Right kidney (tissue), 1 donor: ENCODE results near the gene GRID2.

Source experiments
- DNase-seq: peaks from one replicate; pipeline ENCODE4 v3.0.0-alpha.2; 2016

The GRID2 gene

DNA sequence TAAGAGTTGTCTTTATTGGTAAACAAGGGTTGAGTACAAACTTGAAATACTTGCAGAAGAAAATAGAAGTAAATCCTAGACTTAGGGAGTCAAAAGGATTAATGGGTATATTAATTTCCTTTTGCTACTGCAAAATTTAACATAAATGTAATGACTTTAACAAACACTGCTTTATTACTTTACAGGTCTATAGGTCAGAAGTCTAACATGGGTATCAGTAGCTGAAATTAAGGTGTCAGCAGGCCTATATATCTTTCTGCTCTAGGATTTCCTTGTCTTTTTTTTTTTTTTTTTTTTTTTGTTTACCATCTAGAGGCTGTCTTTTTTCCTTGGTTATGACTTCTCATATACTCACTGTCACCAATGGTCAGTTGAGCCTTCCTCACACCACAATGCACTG lies 220.4 kb downstream of the GRID2 start:
- no peak for DNase-seq

DNA sequence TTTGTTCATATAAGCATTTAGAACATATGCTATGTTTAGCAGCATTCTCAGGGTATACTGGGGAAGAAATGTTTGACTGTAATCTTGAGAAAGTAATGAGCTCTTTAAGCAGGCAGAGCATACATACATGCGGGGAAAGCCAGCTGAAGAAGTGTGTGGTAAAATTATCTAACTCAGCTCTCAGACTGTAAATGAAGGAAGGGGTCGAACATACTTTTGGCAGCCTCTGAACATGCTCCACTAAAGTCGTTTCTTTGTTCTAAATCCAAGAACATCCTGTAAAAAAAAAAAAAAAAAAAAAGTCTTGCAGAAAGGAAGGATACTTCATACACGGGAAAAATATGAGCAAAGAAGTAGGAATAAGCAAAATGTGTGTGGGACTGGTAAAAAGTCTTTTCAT lies 224.8 kb downstream of the GRID2 start:
- no peak for DNase-seq

DNA sequence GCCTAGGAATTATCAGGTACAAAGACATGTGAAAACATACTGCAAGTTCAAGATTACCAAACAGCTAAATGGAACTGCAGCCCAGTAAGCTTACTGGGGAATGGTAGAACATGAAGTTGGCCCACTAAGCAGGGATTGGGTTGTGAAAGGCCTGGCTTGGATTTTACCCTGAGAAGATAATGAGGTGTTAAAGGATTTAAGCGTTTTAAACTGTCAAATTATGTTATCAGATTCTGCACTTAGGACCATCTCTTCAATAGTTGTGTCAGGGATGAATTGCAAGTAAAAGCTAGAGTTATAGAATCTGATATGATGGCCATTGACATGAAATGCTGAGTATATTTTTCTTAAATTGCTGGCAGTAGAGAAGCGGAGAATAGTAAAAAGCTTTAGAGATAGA lies 225.7 kb downstream of the GRID2 start:
- no peak for DNase-seq

DNA sequence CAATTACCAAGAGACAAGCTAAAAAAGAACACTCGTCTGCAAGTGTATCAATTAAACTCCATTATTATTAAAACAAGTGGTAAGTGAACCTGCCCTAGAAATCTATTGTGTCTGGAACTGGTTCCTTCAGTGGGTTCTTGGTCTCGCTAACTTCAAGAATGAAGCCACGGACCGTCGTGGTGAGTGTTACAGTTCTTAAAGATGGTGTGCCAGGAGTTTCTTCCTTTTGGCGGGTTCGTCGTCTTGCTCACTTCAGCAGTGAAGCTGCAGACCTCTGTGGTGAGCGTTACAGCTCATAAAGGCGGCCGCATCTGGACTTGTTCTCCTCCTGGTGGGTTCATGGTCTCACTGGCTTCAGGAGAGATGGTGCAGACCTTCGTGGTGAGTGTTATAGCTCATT lies 231.8 kb downstream of the GRID2 start:
- DNase-seq: no peak

DNA sequence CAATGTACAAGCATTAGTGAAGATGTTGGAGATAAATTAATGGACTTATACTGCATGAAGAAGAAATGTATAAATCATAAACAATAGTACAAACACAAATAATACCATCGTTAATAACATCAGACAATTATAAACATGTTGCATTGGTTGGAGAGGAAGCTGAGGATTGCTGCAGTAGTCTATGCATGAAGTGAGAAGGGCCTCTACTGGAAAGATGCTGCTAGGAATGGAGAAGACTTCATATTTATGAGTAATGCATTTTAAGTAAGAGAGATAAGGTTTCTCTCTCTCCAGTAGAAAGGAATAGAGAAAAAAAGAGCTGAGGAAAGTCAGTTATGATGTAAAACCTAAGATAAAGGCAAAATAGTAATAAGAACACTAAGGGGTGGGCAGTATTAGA lies 247.8 kb downstream of the GRID2 start:
- DNase-seq: no peak

DNA sequence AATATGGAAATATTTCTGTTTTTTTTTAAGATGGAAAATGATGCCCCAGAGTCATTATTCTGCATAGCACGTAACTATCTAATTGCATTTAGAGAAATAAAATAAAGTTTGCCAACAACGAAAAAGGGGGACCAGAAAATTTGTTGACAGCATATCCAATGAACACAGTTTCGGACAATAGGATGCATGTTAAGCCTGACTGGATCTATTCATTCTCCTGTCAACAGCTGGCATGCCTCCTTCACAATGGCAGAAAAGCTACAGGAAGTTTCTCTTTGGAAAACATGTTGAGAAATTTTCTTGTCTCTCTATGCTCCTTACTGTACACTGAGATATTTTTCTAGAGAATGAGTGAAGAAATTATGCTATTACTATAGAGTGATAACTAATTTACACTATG lies 262.5 kb downstream of the GRID2 start:
- no peak for DNase-seq

DNA sequence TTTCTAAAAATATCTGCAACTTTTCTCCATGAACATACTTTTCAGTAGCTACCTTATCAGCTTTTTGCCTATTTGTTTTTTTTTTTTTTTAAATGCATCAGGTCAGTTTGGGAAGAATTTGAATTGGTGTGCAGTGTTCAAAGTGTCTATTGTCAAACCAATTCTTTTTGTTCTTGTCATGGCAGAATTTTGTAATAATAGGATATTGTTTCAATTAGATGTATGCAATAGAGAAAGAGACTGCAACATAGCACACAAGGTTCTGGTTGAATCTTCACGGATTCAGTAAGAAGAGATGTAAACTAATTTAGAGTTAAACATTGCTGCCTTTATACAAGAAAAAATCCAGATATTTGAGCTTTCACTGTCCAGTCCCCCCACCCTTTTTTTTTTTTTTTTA lies 277.1 kb downstream of the GRID2 start:
- DNase-seq: no peak

DNA sequence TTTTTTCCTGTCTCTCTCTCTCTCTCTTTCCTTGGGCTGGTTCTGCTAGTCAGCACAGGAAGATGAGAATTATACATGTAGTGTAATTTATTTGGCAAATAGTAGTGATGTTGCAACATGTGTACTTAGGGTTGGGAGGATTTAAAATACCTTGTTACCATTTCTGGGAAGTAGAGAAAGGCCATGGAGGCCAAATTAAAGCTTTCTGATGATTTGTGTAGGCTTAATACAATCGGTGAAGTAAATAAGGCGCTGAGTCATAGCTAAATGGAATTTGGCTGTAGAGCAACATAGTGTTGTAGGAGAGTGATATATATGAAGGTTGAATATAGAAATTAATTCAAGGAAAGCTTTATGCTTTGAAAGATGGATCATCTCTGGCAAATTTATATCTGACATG lies 295.3 kb downstream of the GRID2 start:
- DNase-seq: no peak

DNA sequence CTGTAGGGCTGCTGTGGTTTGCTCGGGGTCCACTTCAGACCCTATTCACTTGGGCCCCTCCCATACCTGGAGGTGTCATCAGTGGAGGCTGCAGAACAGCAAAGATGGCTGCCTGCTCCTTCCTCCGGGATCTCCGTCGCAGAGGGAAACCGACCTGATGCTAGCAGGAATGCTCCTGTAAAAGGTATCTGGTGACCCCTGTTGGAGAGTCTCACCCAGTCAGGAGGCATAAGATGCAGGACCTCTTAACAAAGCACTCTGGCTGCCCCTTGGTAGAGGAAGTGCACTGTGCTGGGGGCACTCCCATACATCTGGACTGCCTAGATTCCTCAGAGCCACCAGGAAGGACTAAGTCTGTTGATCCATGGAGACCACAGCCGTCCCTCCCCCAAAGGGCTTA lies 296.9 kb downstream of the GRID2 start:
- DNase-seq: no peak

DNA sequence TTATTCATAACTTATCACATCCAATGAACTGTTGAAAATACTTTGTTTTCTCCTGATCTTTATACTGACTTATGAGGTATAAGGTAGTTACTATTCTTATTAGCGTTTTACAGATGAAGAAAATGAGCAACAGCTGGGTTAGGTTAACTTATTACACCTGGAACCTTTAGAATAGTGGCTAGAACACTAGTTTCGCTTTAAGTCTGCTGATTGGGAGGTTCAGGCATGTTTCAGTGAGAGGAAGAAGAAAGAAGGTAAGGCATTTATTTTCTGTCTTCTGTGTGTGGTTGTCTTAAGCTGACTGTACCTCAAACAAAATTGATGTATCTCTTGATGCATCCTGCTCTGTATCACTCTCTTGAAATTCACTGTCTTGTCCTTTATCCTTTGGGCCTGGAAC lies 302.5 kb downstream of the GRID2 start:
- DNase-seq: no peak

DNA sequence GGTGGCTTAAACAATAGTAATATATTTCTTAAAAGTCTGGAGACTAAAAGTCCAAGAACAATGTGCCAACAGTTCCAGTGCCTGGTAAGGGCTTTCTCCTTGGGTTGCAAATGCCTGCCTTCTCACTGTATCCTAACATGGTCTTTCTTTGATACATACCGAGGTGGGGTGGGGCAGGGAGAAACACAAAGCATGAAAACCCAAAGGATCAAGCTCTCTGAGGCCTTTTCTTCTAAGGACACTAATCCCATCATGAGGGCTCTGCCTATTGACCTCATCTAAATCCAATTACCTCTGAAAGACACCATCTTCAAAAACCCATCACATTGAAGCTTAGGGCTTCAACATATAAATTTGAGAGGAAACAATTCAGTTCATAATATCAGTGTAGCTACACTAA lies 311.3 kb downstream of the GRID2 start:
- DNase-seq: no peak

DNA sequence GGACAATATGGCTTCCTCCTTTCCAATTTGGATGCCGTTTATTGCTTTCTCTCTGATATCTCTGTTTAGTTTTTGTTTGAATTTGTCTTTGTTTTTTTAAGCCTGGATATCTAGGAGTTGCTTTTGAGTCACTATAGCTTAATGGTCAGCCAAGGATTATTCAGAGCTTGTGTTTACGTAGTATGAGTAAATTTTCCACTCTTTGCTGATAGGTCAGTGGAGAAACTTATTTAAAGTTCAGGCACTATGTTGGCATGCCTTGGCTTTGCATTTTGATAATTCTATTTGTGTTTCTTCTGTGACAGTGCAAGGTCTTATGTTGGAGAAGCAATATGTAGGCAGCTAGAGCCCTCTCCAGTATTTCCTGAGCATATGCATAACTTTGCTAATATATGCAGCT lies 315.2 kb downstream of the GRID2 start:
- DNase-seq: no peak

DNA sequence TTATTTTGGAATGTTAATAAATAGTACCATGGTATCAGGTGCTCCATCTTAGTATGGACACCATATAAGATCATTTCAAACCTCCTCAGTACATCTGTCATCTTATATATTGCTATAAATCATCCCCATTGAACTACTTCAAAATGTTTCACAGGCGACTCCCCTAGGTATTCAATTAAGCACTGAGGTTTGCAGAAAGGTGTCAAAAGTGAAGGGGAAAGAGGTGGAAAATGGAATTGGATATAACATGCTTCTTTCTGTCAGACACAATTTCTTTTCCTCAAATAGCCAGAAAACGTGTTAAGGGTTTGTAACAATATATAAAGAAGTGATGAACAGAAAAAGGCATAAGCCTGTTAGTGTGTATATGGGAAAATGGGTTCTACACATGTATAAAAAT lies 325.5 kb downstream of the GRID2 start:
- no peak for DNase-seq

DNA sequence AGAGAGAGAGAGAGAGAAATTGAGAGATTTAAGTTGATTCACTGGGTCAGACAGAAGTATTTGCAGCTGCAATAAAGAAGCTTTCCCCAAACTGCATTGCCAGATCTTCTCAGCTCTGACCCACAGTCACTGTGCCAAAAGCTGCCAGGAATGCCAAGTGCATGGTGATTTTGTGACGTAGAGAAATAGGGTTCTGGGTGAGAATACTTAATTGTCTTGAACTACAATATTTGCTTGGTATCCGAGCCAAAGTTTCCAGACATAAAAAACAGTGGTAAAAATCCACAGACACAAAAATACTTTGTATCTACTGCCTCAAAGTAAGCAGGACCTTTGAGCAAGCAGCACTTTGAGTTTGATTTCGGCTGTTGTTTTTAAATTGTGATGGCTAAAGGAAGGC lies 331.1 kb downstream of the GRID2 start:
- no peak for DNase-seq

DNA sequence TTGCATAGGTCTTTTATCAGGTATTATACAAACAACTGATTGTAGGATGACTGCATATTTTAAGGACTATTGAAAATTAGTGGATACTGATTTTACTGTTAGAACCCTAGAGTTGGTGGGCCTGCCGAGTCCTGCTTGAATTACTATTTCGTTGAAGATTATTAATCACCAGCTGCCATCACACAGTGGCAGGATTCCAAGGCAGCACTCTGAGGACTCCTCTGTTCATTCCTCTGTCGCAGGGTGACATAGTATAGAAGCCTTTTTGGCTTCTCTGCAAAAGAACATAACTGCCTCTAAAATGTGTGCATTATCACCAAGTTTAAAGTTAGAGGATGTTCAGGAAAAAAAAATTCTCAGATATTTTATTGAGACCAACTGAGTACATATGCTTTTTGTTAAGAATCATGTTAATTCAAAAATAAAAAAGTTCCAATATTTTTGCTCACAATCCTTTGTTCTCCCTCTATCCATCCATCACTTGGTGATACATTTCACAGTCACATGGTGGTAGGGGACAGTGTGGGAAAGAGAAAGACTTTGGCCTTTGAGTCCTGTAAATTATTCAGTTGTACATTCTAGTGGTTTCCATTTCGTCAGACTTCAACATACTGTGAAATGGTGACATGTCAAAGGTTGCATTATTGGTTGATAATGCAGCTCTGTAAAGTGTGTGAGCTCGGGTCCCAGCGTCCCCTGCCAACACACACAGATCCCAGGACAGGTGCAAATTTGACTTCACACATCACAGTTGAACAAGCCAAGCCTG lies 332.5 kb downstream of the GRID2 start:
- DNase-seq: no peak

DNA sequence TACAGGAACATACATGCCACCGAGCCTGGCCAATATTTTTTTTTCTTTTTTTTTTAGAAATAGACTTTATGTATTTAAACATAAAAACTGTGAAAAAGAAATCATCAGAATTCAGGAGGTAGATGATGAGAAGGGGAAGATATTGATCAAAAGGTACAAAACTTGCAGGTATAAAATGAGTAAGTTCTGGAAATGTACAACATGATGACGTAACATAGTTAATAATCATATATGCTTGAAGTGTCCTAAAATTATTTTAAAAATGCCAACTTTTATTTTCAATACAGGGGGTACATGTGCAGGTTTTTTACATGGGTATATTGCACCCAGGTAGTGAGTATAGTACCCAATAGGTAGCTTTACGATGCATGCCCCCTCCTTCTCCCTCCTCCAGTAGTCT lies 337.6 kb downstream of the GRID2 start:
- DNase-seq: no peak

DNA sequence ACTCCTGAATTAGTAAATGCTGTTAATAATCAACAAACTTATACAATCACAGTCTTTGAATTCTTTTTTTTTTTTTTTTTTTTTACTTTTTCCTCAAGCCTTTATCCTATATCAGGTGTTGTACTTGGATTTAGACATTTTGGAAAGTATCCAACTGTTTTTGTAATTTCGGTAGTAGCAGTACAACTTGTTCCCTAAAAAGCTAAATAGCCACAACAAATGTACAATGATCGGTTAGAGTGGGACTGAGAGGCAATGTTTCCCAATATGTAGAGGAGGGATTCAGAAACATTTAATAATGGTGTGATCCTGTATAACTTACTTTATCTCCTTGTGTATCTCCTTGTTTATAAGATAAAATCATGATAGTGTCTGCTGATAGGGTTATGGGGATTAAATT lies 343.1 kb downstream of the GRID2 start:
- DNase-seq: no peak

DNA sequence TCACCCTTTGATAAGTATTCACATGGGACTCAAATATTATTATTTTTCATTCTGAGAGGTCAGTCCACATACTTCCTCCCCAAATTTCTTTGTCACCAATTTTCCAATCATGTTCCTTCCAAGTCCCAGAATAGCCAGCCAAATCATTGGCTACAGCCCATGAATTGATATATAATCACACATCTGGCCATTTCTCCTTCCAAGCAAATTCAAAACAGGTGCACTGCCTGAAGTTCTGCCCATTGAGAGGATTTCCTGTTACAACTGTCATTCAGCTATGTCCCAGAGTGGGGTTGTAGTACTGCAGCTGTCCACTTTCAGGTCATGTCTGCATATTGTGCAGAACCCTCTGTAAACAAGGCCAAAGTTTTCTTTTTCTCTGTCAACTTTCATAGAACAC lies 347.8 kb downstream of the GRID2 start:
- no peak for DNase-seq

DNA sequence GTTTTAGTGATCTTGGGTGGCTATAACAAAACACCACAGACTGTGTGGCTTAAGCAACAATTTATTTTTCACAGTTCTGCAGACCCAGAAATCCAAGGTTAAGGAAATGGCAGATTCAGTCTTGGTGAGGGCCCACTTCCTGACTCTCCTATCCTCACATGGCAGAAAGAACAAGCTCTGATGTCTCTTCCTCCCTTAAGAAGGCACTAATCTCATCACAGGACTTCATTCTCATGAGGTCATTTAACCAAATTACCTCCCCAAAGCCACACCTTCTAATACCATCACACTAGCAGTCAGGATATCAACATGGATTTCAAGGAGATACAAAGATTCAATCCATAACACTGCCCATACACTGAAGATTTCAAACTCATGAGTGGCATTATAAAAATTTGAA lies 350.3 kb downstream of the GRID2 start:
- DNase-seq: no peak

DNA sequence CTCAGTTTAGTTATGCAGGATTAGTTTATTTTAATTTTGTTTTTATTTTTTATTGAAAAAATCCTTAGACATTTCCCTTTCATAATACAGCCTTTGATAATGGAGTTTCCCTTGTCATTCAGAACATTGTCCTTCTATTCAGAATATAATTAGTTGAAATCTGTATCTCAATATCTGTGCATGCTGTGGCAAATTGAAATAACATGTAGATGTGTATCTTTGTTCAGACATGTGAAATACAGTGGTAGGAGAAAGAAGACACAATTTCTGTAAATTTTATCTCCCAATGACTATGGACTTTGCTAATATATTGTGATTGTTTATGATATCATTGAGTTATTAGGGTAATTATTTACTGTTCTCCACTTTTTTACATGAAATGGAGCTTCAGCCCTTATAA lies 353.9 kb downstream of the GRID2 start:
- DNase-seq: no peak

DNA sequence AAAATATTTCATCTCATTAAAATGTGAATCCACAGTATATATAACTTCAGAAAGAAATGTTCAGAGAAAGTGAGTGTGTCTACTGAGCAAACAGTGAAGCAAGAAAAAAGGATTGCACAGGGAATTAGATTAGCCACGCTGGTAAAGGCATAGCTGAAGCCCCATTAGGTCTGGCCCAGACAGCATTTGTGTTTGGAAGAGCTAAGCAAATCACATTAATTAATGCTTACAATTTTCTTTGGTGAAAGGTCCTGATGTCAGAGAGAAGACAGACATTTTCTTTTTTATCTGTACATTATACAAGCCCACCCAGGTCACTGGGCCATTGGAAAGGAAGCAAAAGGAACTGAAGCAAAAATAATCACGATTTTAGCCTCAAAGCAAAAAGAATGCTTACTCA lies 354.6 kb downstream of the GRID2 start:
- no peak for DNase-seq

DNA sequence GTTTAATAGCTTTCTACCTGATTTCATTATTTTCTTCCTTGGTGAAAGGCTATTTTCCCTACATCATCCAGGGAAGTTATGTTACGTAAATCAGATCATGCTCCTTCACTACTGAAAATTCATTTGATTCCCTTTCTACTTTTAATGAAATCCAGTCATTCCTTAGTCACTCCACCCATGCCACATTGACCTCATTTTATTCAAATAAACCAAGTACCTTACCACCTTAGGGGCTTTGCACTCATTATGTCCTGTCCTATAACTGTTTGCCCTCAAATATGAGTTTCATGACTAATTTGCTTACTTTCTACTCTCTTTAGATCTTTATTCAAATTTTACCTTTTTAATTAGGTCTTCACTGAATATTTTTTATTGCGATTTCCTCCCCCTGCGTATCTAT lies 374.0 kb downstream of the GRID2 start:
- no peak for DNase-seq

DNA sequence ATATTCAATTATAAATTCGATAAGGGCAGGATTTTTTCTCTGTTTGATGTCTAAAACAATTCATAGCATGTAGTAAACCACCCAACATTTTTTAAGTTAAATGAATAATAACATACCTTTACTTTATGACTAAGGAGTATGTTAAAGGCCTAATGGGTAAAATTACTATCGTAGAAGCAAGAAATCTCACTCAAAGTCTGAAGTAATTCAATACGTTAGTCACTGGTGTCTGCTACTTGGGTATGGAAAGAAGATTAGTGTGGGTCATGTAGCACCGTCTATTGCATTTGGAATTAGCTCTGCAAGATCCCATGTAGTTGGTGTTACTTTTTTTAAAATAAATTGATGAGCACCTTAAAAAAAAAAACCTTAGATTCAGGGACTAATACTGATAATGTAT lies 374.5 kb downstream of the GRID2 start:
- no peak for DNase-seq

DNA sequence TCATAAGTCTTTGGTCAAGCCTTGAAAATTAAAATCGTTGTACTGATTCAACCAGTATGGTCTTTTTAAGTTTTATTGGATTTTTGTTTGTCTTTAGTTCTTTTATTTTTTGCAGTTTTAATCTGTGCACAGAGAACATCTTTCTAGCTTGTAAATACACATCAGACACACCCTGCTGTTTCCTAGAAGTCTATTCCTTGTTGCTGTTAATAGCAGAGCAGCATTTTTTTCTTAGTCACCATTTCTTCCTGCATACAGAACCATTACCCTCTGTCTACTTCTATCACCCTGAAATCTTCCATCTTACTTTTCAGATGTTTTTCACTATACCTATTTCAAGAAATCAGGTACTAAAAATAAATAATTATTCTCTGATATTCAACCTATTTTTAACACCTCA lies 375.4 kb downstream of the GRID2 start:
- no peak for DNase-seq

DNA sequence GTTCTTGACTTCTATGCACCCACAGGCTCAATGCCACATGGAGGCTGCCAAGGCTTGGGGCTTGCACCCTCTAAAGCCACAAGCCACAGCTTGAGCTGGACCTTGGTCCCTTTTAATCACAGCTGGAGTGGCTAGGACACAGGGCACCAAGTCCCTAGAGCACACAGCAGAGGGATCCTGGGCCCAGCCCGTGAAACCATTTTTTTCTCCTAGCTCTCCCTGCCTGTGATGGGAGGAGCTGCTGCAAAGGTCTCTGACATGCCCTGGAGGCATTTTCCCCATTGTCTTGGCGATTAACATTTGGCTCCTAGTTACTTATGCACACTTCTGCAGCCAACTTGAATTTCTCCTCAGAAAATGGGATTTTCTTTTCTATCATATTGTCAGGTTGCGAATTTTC lies 410.9 kb downstream of the GRID2 start:
- DNase-seq: no peak
